HG03575 (cell line): ENCODE measurements around the gene FRMD4B.

Source experiments
- ATAC-seq: cut with Tn5 transposase; IDR thresholded peaks from one replicate; pipeline ENCODE4 v1.9.1; 2021; ENCODE audit not compliant: unreplicated experiment, insufficient number of reproducible peaks, low FRiP score; ENCODE audit errors: extremely low read depth

The FRMD4B gene

DNA sequence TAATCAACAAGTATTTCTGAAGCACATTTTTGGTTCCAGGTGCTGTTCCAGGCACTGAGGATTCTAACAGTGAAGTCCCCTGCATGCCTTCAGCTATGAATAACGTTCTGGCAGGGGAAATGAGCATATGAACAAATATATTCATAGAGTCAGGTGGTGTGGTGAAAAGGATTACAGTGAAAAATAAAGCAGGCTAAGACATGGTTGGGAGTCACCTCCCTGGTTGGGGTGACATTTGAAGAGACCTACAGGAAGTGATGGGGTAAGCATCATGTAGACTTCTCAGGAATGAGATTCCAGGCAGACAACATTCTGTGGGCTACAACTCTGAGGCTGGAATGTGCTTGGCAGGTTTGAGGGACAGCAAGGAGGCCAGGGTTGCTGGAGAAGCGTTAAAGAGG is 15.0 kb downstream of the FRMD4B start:
- no peak for ATAC-seq

DNA sequence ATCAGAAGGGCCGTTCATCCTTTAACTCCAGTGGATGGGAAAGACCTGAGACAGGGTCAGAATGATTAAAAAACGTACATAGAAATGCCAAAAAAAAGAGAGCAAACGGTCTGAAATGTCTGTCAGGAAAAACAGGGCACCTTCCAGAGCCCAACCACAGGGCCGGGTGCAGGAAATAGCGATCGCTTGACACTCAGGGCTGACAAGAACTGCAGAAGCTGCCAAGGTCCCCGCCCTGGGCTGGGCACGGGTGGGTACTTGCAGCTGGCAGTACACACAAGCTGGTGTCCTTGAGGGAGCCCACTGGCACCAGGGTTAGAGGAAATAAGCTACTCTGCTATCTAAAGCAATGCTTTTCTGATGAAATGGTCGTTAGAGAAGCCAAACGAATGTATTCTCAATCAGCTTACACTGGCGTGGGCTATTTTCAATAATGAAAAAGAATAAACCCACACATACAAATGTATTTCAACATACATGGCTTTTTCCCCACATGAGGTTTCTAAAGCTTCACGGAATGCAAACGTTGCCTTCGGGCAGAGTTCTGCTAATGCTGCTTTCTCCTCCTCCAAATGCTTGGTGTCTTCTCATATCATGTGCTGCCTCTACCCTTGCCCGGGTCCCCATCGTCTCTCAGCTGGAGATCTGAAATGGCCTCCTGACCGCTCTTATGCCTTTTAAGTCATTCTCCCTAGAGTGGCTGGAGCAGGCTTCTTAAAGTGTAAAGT is 15.6 kb downstream of the FRMD4B start:
- no peak for ATAC-seq

DNA sequence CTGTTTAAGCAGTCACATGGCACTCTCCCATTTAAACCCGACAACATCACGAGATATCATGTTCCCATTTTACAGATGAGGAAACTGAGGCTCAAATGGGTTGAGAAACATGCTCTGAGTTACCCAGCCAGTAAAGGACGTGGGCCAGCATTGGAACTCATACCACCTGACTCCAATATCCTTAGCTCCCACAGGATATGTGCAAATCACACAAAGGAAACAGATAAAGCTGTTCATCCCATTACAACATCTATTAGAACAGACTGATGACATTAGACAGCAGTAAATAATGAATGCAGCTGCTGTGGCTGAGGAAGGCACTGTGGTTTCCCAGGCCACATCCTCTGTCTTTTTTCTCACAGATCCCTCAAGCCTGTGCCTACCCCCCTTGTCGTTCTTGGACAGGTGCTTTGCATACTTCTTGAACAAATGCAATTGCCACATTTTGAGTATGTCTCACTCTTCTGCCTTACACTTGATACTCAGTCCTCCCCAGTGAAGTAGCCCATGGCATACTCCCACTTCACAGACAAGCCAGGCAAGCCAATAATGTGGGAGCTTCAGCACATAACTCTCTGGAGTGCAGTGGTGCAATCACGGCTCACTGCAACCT is 17.7 kb downstream of the FRMD4B start:
- peak; percentile 96 for ATAC-seq

DNA sequence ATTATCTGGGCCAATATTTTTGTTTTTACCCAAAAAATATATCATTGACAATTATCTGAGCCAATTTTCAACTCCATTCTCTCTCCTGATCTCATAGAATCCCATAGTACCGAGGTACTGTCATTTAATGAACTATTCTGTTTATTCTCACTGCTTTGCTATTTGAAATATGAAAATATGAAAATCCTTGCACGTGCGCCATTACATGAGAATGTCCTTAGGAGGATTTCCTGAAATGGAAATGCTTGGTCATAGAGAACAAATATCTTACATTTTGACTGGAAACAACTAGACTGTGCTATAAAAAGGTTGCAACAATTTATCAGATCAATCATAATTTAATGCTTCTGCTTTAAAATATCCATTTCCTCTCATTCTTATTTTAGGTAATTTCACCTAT is 18.3 kb downstream of the FRMD4B start:
- no peak for ATAC-seq

DNA sequence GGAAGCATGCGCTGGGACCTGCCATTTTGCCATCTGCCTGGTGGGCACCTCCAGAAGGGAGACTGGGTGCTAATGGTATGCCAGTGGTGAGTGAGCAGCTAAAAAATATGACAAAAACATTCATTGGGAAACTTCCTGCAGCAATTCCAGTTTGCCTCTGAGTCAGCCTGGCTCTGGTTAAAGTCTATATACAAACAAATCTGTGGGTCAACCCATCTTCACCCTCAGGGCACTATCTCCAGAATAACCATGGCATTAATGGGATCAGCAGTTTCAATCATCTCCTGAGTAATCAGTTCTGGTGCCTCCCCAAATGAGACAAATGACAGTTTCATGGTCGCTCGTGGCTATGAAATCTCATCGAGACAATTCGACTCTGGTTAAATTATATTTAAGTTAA is 21.5 kb downstream of the FRMD4B start:
- ATAC-seq: no peak

DNA sequence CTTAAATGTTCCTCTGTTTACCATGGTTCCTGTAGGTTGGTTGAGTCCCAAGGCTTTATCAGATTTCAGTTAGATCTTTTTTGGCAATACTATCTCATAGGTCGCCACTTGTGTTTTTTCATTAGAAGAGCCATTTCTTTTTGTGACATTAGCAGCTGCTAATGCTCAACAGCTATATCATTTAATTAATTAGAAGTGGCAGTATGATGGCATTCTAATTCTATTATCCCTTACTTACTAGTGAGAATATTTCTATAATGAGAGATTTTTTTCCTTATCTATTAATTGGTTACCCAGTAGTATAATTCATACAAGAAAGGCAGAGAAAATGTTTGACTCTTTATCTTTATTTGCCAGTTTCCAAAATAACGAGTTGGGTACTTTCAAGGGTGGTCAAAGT is 25.2 kb downstream of the FRMD4B start:
- no peak for ATAC-seq

DNA sequence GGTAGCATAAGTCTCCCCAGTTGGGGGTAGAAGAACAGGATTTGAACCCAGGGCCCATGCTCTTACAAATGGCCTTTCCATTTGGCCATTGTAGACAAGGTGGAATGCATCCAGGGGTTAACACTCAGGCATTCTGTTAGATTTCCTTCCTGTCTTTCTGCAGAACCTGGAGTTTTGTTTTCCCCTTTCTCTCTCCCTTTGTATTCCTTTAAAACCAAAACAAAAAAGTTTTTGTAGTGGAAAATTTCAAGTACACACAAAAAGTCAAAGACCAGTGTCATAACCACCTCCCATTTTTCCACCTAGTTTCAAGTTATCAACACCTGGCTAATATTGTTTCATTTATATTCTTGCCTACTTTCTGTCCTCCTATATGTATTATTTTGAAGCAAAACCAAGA is 26.0 kb downstream of the FRMD4B start:
- no peak for ATAC-seq

DNA sequence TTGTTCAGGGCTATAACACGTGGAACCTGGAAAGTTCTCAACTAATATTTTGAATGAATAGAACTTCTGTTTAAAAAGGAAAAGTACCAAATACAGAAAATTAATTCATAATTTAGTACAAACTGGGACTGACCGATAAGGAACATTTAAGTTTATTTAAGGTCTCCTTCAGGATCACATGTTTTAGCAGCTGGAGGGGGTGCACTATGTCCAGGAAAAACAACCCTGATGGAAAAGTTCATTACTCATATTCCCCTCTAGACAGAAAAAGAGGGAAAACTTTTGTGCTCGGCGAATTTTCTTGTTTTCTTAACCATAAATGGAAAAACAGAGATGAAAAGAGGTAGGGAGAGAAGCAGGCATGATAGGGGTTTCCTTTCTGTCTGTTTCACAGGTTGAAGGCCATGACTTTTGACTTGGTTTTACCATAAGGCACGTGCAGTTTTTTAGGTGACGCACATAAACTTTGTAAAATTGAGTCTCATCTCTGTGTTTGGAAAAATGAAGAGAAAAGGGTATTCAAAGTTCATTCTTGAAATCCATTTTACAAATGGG is 26.5 kb downstream of the FRMD4B start:
- no peak for ATAC-seq

DNA sequence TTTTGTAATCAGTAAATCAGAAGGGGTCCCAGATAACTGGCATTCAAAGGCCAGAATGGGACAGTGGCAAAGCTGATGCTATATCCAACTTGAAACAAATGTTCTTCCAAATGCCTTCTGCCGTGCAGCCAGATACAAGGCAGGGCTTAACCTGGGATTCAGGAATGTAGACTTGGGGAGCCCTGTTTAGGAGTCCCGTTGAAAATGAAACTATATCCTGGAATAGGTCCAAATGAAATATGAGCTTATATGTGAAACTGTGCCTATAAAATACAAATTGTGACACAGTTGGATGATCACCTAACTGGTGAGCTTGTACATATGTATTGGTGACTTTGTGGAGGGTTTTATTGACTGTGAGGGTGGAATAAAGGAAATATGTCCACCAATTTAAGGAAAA is 28.7 kb downstream of the FRMD4B start:
- no peak for ATAC-seq

DNA sequence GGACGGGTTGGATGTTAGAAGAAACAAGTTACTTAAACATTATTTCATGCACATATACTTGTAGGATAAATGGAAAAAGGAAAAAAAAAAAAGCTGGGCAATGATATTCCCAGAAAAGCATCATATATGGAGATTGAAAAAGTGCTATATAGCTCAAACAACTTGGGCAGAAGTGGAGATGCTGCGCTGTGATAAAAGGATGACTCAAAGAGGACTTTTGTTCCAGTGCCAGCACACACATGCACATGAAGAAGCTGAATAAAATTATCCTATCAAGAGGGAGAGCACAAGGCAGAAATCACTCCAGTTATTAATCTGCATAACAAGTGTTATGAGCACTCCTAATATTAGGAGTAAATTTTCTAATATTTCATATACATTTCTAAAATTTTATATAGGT is 30.9 kb downstream of the FRMD4B start:
- ATAC-seq: no peak

DNA sequence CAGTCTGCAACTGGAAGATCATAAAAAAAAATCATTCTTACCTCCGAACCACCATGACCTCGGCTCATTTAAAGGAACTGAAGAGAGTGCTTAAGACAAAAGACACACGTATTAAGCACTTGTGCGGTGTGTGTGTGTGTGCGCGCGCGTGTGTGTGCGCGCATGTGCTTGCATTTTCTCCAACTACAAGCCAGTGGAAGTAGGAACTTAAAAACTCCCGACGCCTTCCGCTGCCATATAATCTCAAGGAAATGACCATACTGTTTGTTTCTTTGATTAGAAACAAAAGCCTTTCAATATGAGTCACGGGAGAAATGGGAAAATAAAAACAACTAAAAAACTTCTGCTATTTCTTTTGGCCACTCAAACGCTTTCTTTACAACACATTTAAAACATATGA is 32.4 kb downstream of the FRMD4B start:
- no peak for ATAC-seq

DNA sequence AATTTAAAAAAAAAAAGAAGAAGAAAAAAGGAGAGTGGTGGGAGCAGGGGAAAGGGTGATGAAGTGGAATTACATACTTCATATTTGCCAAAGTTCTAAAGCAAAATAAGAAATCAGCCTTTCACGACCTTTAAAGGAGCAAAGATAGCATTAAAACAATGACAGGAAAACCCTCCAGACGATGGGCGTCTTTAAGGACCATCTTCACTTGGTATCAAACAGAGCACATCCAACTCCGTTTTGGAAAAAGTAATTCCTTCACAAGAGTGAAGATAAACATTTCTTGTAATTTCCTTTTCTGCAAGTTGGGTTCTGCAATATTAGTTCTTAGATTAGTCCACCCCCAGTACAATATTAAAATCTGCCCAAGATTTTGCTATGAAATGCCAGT is 32.8 kb downstream of the FRMD4B start:
- no peak for ATAC-seq

DNA sequence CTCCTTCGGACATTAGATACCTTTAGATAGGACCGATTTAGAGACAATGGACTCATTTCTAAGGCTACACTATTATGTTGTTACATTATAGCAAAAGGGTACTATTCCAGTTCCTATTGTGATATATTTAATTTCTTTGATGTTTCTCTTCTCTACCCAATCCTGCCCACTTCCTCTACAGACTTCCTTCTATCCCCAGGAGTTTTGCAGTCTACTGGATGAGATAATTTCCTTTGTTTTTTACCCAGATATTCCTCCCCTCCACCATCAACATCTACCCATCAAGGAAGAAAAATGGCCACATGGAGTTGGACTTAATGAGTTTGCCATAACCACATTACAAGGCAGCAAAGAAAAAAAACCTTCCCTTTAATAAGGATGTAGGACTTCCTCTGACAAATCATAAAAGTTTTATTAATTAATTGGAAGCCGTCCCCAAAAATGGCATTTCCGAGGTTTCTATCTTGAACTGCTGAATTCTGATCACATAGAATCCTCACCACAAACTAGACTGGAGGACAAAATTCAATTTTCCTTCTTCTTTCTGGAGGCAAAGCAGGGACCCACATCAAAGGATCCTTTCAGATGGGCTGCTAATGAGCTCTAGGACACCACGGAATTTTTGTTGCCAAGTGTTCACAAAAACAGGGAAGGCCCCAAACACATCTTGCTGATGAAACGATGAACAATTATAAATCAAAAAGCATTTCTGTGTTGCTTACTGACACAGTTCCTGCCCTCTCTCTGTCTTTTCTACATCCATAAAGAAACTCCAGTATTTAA is 33.4 kb downstream of the FRMD4B start:
- ATAC-seq: no peak

DNA sequence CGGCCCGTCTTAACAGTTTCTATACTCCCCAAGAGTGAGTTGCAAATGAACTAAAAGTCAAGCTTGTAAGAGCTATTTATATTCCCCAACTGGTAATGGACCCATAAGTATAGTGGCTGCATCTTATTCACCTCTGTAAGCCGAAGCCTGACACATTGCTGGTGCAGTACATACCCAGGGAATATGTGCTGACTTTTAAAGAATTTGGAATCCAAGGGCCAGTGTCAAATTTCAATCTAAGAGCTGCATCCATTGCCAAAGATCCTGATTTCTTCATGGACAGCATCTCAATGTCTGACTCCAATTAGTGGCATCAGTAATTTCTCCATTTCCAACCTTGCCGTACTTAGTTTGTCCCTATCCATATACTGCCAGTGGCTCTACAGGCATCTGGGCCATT is 42.0 kb downstream of the FRMD4B start:
- ATAC-seq: no peak

DNA sequence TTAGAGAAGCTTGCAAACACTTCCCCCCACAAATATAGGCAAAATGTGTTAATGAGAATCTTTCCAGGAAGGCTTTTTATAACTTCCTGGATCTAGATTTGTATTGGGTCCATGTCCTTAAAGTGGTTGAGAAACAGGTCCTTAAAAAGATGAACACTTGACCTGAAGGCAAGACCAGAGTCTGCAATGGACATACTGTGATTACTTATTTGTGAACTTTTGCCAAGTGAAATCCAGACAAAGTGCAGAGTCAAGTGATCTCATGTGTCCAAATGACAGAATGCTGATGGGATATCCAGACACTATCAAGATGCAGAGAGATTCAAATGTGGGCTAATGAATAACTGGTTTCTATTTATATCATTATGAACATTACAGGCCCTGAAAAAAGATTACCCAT is 43.8 kb downstream of the FRMD4B start:
- no peak for ATAC-seq

DNA sequence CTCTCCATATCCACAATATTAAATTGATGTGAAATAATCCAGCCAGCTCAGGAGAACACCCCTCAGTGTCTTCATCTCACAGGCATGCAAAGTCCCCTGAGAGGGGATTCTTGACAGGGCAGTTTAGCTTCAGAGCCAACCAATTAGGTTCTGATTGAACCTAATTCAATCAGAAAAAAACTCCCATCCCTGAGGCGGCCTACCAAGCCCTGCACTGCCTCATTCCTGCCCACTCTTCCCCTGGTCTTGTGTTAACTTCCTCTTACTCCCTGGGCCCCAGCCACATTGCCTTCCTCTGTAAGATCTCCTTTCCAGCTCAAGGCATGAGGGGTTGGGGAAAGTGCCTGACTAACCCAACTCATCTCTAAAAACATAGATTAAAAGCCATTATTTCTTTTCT is 46.1 kb downstream of the FRMD4B start:
- ATAC-seq: no peak

DNA sequence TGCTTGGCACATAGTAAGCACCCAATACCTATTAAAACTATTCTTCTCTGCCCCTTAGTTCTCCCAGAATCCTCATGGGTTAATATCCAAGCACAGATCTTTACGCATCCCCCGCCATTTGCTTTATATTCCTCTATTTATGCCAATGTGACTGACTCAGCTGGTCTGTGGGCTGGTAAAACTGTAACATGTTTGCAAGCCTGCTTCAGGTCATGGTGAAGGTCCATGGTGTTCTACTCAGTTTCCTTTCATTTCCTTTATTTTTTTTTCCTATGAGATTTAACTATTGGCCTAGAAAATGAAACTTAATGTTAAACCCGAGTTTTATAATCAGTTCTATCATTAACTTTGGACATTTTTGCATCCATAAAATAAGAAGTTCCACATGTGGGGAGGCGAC is 47.0 kb downstream of the FRMD4B start:
- ATAC-seq: no peak

DNA sequence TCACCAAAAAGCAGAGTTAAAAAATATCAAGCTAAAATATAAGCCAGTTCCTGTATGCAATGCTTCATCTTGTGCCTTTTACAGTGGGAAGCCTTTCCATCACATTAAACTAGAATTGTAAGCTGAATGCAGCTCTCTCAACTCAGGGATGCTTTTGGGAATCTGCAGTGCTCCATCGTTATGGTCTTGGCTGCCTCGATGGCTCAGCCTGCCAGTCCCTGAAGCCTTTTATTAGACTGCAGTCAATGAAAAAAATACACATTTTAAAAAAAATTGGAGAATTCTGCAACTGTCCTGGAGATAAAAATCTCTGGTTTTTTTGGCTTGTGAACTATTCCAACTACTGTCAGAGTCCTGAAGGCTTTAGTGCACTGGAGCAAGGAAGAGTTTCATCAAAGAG is 53.0 kb downstream of the FRMD4B start:
- no peak for ATAC-seq

DNA sequence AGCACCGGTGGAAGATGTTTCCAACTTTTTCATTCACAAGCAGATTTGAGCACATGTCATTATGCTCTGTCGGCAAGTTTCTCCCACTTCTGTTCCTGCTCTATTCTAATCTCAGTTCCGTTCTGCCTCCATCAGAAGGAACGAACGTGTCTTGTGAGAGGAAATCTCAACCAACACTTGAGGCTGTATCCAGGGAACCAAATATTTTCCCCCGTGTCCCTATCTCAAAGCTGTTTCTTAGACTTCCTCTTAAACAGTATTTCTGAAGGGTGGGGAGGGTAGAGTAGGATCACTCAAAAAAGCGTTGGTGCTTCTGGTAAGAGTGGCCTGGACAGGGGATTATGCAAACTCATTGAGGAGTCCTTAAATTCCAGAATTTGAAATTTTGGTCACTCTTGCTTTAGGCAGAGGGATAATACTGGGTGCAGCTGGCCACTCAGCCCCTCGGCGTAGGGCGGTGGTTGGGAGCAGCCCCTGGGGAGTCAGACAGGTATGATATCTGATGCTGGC is 54.9 kb downstream of the FRMD4B start:
- no peak for ATAC-seq

DNA sequence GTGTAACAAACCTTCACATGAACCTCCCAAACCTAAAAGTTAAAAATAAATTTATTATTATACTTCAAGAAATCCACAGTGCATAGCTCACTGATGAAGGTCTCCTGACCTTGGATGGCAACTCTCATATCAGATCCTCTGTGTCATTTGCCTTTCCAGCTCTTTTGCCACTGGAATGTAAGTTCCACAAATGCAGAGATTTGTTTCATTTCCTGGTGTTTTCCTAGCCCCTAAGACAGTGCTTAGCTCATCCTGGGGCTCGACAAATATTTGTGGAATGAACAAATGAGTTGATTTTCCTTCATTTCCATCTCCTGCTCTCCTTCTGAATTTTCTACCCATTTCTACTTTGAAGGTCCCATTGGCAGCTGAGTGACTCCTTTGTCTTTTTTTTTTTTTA is 56.0 kb downstream of the FRMD4B start:
- ATAC-seq: no peak
